Measurements from ENCODE around the gene ZNF865. TPM values are rescaled to one million over a fixed set of nuclear protein-coding genes. Genes with fewer than 3 reads are reported as not detected.

The ZNF865 gene
- total and polyA plus RNA-seq, 2 of the 8 experiments (the other 6 are each of a cell fraction or from before 2014, with no cell fraction given): 3.5 to 13.6 TPM

- TF ChIP-seq JUND (IDR thresholded peaks at IDR 0.05; ENCODE audit: low read length) (no peak), HDAC2 (IDR thresholded peaks at IDR 0.05; ENCODE audit: borderline replicate concordance in 1 of 2, low read depth in 2 of 2, low read length in 2 of 2) (no peak), SIRT6 (IDR thresholded peaks at IDR 0.05; ENCODE audit: low read length) (no peak), POU5F1 (IDR thresholded peaks at IDR 0.05; ENCODE audit: low read depth, low read length) (no peak), RAD21 (IDR thresholded peaks at IDR 0.05 in 1 of 2, conservative IDR thresholded peaks at IDR 0.05 in 1 of 2; ENCODE audit: low read depth in 2 of 2, low read length in 2 of 2) (peak; percentile 20 to 44; a peak in 3 of 4 replicates), CHD1 (IDR thresholded peaks at IDR 0.05; ENCODE audit: low read depth, low read length) (no peak), TCF12 (IDR thresholded peaks at IDR 0.05; ENCODE audit: low read depth, low read length) (no peak), SRF (IDR thresholded peaks at IDR 0.05; ENCODE audit: low read depth, low read length) (no peak), EZH2 (IDR thresholded peaks at IDR 0.05; ENCODE audit: low read depth, low read length, severe bottlenecking) (no peak), CHD2 (IDR thresholded peaks at IDR 0.05; ENCODE audit: low read length) (no peak), RFX5 (IDR thresholded peaks at IDR 0.05; ENCODE audit: borderline replicate concordance, low read depth, low read length) (no peak), USF2 (IDR thresholded peaks at IDR 0.05; ENCODE audit: low read length) (no peak), RBBP5 (IDR thresholded peaks at IDR 0.05; ENCODE audit: borderline replicate concordance, low read depth, low read length) (no peak), RXRA (IDR thresholded peaks at IDR 0.05; ENCODE audit: insufficient read depth, low read depth, low read length) (no peak), CTBP2 (IDR thresholded peaks at IDR 0.05; ENCODE audit: borderline replicate concordance, insufficient read depth, insufficient read length, low read length) (no peak), BRCA1 (IDR thresholded peaks at IDR 0.05; ENCODE audit: low read depth, low read length) (no peak; the same call in 1 of the 2 replicates), SUZ12 (IDR thresholded peaks at IDR 0.05; ENCODE audit: low read length) (no peak), KDM1A (IDR thresholded peaks at IDR 0.05; ENCODE audit: borderline replicate concordance, low read length) (no peak), ZNF274 (IDR thresholded peaks at IDR 0.05; ENCODE audit: borderline replicate concordance, extremely low read depth, low read length) (no peak)
- TF ChIP-seq, protein P1, sequence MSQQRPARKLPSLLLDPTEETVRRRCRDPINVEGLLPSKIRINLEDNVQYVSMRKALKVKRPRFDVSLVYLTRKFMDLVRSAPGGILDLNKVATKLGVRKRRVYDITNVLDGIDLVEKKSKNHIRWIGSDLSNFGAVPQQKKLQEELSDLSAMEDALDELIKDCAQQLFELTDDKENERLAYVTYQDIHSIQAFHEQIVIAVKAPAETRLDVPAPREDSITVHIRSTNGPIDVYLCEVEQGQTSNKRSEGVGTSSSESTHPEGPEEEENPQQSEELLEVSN (IDR thresholded peaks at IDR 0.05): no peak
- TF ChIP-seq, protein P2, sequence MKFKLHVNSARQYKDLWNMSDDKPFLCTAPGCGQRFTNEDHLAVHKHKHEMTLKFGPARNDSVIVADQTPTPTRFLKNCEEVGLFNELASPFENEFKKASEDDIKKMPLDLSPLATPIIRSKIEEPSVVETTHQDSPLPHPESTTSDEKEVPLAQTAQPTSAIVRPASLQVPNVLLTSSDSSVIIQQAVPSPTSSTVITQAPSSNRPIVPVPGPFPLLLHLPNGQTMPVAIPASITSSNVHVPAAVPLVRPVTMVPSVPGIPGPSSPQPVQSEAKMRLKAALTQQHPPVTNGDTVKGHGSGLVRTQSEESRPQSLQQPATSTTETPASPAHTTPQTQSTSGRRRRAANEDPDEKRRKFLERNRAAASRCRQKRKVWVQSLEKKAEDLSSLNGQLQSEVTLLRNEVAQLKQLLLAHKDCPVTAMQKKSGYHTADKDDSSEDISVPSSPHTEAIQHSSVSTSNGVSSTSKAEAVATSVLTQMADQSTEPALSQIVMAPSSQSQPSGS (IDR thresholded peaks at IDR 0.05; ENCODE audit: low read length): no peak
These were observed 33.5 kb downstream of the ZNF865 start (continued) for GRCh38 chr19:55638864-55639359.

All from H1 (cell line).